K562 (cell line): ENCODE measurements around the gene RAI14.

Experiments used
- NUFIP1 ChIP-seq: fragments of 450-650 bp; IDR thresholded peaks from 2 replicates; pipeline ENCODE4 v1.6.1; 2018; ENCODE audit not compliant: partially characterized antibody
- RAD21 ChIP-seq, 2 experiments: fragments of 250-450 bp in 1 of 2; fragments of 450-650 bp in 1 of 2; sonication (Bioruptor Pico) in 1 of 2; formaldehyde crosslinking in 1 of 2; IDR thresholded peaks in 1 of 2; conservative IDR thresholded peaks in 1 of 2; 2 replicates each; pipeline versions ENCODE4 v1.4.0 to v1.8.0; 2020 to 2022; ENCODE audit warnings: mild to moderate bottlenecking in 2 of 2, moderate library complexity in 1 of 2

- TF ChIP-seq RAD21 (CRISPR knock-in tag; conservative IDR thresholded peaks at IDR 0.05 in 1 of 2, IDR thresholded peaks at IDR 0.05 in 1 of 2) (no peak), NUFIP1 (no peak)
Observed at GRCh38 chr5:34833976-34834793, 178.1 kb downstream of the RAI14 start.
